H9 (cell line): Measurements from ENCODE around the gene WDR72. TPM values are rescaled to one million over a fixed set of nuclear protein-coding genes. Genes with fewer than 3 reads are reported as not detected.

ENCODE experiments used
- DNase-seq: peaks from one replicate; pipeline ENCODE4 v3.0.0-alpha.2; 2017
- H2AFZ ChIP-seq: one replicate; pipeline ENCODE4 v1.6.1; 2013; ENCODE audit warnings: mild to moderate bottlenecking, low read length, control low read depth, moderate library complexity
- H2AK5ac ChIP-seq: 2 replicates; pipeline ENCODE4 v1.6.1; 2013; ENCODE audit warnings: low read length, control low read depth, mixed read lengths; ENCODE audit not compliant: insufficient read length
- H2BK120ac ChIP-seq: one replicate; pipeline ENCODE4 v1.6.1; 2013; ENCODE audit warnings: low read depth, mild to moderate bottlenecking, low read length, control low read depth, inconsistent platforms; ENCODE audit not compliant: poor library complexity, severe bottlenecking
- H2BK12ac ChIP-seq: 2 replicates; pipeline ENCODE4 v1.6.1; 2013; ENCODE audit warnings: low read length, control low read depth, mixed read lengths, low read depth; ENCODE audit not compliant: insufficient read length
- H2BK15ac ChIP-seq: 2 replicates; pipeline ENCODE4 v1.6.1; 2013; ENCODE audit warnings: low read depth, low read length, control low read depth
- H2BK20ac ChIP-seq: one replicate; pipeline ENCODE4 v1.6.1; 2013; ENCODE audit warnings: low read depth, mild to moderate bottlenecking, low read length, control low read depth, inconsistent platforms; ENCODE audit not compliant: poor library complexity, severe bottlenecking
- H2BK5ac ChIP-seq: 2 replicates; pipeline ENCODE4 v1.6.1; 2013; ENCODE audit warnings: low read length, control low read depth, mixed read lengths; ENCODE audit not compliant: insufficient read length
- H3K14ac ChIP-seq: 2 replicates; pipeline ENCODE4 v1.6.1; 2013; ENCODE audit warnings: low read length, control low read depth; ENCODE audit not compliant: insufficient read depth
- H3K18ac ChIP-seq: 2 replicates; pipeline ENCODE4 v1.6.1; 2013; ENCODE audit warnings: low read depth, mild to moderate bottlenecking, mixed read lengths, low read length, control low read depth; ENCODE audit not compliant: insufficient read length
- H3K23ac ChIP-seq: 2 replicates; pipeline ENCODE4 v1.6.1; 2013; ENCODE audit warnings: low read length, control low read depth, mixed read lengths, low read depth; ENCODE audit not compliant: insufficient read length
- H3K23me2 ChIP-seq: 2 replicates; pipeline ENCODE4 v1.6.1; 2013; ENCODE audit warnings: low read depth, mild to moderate bottlenecking, mixed read lengths, low read length, control low read depth; ENCODE audit not compliant: insufficient read length, poor library complexity, severe bottlenecking
- H3K27ac ChIP-seq: 2 replicates; pipeline ENCODE4 v1.5.1; 2013; ENCODE audit warnings: low read length, control low read depth, mixed read lengths, low read depth; ENCODE audit not compliant: insufficient read length
- H3K27me3 ChIP-seq: 2 replicates; pipeline ENCODE4 v1.6.1; 2013; ENCODE audit warnings: low read length, control low read depth, inconsistent platforms; ENCODE audit not compliant: insufficient read depth
- H3K4ac ChIP-seq: 2 replicates; pipeline ENCODE4 v1.6.1; 2013; ENCODE audit warnings: low read depth, mild to moderate bottlenecking, control low read depth, inconsistent platforms, low read length, moderate library complexity
- H3K4me1 ChIP-seq: 2 replicates; pipeline ENCODE4 v1.6.1; 2013; ENCODE audit warnings: low read length, control low read depth, inconsistent platforms; ENCODE audit not compliant: insufficient read depth
- H3K4me2 ChIP-seq: 2 replicates; pipeline ENCODE4 v1.6.1; 2013; ENCODE audit warnings: low read length, control low read depth, mixed read lengths; ENCODE audit not compliant: insufficient read length, insufficient read depth
- H3K56ac ChIP-seq: 2 replicates; pipeline ENCODE4 v1.6.1; 2013; ENCODE audit warnings: low read depth, mild to moderate bottlenecking, mixed read lengths, low read length, control low read depth; ENCODE audit not compliant: insufficient read length
- H3K79me1 ChIP-seq: 2 replicates; pipeline ENCODE4 v1.6.1; 2013; ENCODE audit warnings: low read depth, mild to moderate bottlenecking, moderate library complexity, low read length, control low read depth, inconsistent platforms; ENCODE audit not compliant: insufficient read depth, poor library complexity, severe bottlenecking
- H3K79me2 ChIP-seq: 2 replicates; pipeline ENCODE4 v1.6.1; 2013; ENCODE audit warnings: low read length, control low read depth, inconsistent platforms; ENCODE audit not compliant: insufficient read depth
- H3K9ac ChIP-seq: 2 replicates; pipeline ENCODE4 v1.6.1; 2013; ENCODE audit warnings: low read length, control low read depth, mixed read lengths; ENCODE audit not compliant: insufficient read length; ENCODE audit errors: extremely low read depth
- H3K9me3 ChIP-seq: one replicate; pipeline ENCODE4 v1.6.1; 2013; ENCODE audit warnings: low read depth, low read length, inconsistent platforms; ENCODE audit not compliant: control insufficient read depth
- H3T11ph ChIP-seq: one replicate; pipeline ENCODE4 v1.6.1; 2013; ENCODE audit warnings: mild to moderate bottlenecking, low read length, control low read depth, inconsistent platforms
- H4K20me1 ChIP-seq: one replicate; pipeline ENCODE4 v1.6.1; 2013; ENCODE audit not compliant: control insufficient read depth, insufficient read length, insufficient read depth
- H4K5ac ChIP-seq: 2 replicates; pipeline ENCODE4 v1.6.1; 2013; ENCODE audit warnings: low read depth, mild to moderate bottlenecking, mixed read lengths, low read length, control low read depth; ENCODE audit not compliant: insufficient read length
- H4K8ac ChIP-seq: replicated peaks from 2 replicates; pipeline ENCODE4 v1.6.1; 2013; ENCODE audit warnings: low read length, control low read depth, mixed read lengths, low read depth; ENCODE audit not compliant: insufficient read length
- H4K91ac ChIP-seq: 2 replicates; pipeline ENCODE4 v1.6.1; 2013; ENCODE audit warnings: low read depth, mild to moderate bottlenecking, moderate library complexity, mixed read lengths, low read length, control low read depth; ENCODE audit not compliant: insufficient read length
- H3K27ac Mint-ChIP-seq, 3 experiments: 2 replicates in 2 of 3; 3 replicates in 1 of 3; pipeline ENCODE4 v1.8.0; 2020 to 2021; ENCODE audit warnings: mixed read lengths in 3 of 3, mild to moderate bottlenecking in 1 of 3, moderate library complexity in 1 of 3
- H3K27me3 Mint-ChIP-seq: 2 replicates; pipeline ENCODE4 v1.8.0; 2021; ENCODE audit warnings: low read depth, mild to moderate bottlenecking, moderate library complexity, mixed read lengths
- H3K36me3 Mint-ChIP-seq, 3 experiments: 2 replicates in 2 of 3; 3 replicates in 1 of 3; pipeline ENCODE4 v1.8.0; 2020 to 2021; ENCODE audit warnings: low read depth in 3 of 3, mixed read lengths in 3 of 3; ENCODE audit not compliant: insufficient read depth in 1 of 3
- H3K4me1 Mint-ChIP-seq, 2 experiments: 2 replicates each; pipeline ENCODE4 v1.8.0; 2020; ENCODE audit warnings: mixed read lengths in 2 of 2
- H3K4me3 Mint-ChIP-seq, 2 experiments: 2 replicates in 1 of 2; 3 replicates in 1 of 2; pipeline ENCODE4 v1.8.0; 2020 to 2021; ENCODE audit warnings: mild to moderate bottlenecking in 2 of 2, mixed read lengths in 2 of 2, moderate library complexity in 1 of 2
- H3K9me3 Mint-ChIP-seq, 2 experiments: 2 replicates in 1 of 2; 3 replicates in 1 of 2; pipeline ENCODE4 v1.8.0; 2020; ENCODE audit warnings: mild to moderate bottlenecking in 2 of 2, mixed read lengths in 2 of 2, moderate library complexity in 1 of 2
- CTCF ChIP-seq: fragments of 200-600 bp; sonication (generic); conservative IDR thresholded peaks from 3 replicates; pipeline ENCODE4 v1.8.0; 2021; ENCODE audit warnings: antibody characterized with exemption, mild to moderate bottlenecking
- WGBS: extraction: QIAGEN DNeasy Blood & Tissue Kit; methylation state at CpG from one replicate; pipeline ENCODE4 v1.1.7; 2013; ENCODE audit warnings: missing lambda C conversion rate, low lambda C conversion rate, mixed read lengths; ENCODE audit not compliant: insufficient read length; ENCODE audit errors: extremely low coverage; 5-methylcytosine and 5-hydroxymethylcytosine counted together
- total RNA-seq: library from RNA; stranded (reverse); gene quantifications from 2 replicates; pipeline ENCODE4 v1.2.1, GENCODE V29; 2021

The WDR72 gene
- total RNA-seq, 1 experiment from 2014 or later = 2.9 TPM

GRCh38 chr15:53590380-53590779 lies 169.1 kb downstream of the WDR72 start:
- H2BK20ac ChIP-seq = no peak overlapping the region
- no peak overlapping the region for H2BK12ac ChIP-seq
- H4K5ac ChIP-seq = no peak overlapping the region
- H3K9ac ChIP-seq = no peak overlapping the region
- no peaks in the 10 kb centered on the region for H3K79me2 ChIP-seq
- H2BK15ac ChIP-seq = no peak overlapping the region
- no peak overlapping the region for H2AK5ac ChIP-seq
- WGBS = no CpG with 5 or more reads among the region's 2 CpGs
- no peak overlapping the region for H4K91ac ChIP-seq
- no peaks in the 10 kb centered on the region for H3K9me3 ChIP-seq
- H3K56ac ChIP-seq = no peak overlapping the region
- no peak for DNase-seq
- H3K79me1 ChIP-seq = no peaks in the 10 kb centered on the region
- no peak overlapping the region for H2BK120ac ChIP-seq
- no peaks in the 10 kb centered on the region for H4K20me1 ChIP-seq
- H3K36me3 Mint-ChIP-seq = no peaks in the 10 kb centered on the region
- no peaks in the 10 kb centered on the region; the same call in 1 of the 2 replicates for H3K4me1 ChIP-seq
- no peak overlapping the region for H3K18ac ChIP-seq
- no peaks in the 10 kb centered on the region for H3K27me3 Mint-ChIP-seq
- no peaks in the 10 kb centered on the region for H3K23me2 ChIP-seq
- no peak overlapping the region for H3K27ac Mint-ChIP-seq
- H3K9me3 Mint-ChIP-seq = no peaks in the 10 kb centered on the region
- H3K4ac ChIP-seq = no peak overlapping the region
- TF ChIP-seq CTCF = no peak
- H3K27me3 ChIP-seq = no peaks in the 10 kb centered on the region
- no peak overlapping the region for H3K14ac ChIP-seq
- no peak overlapping the region for H3K4me3 Mint-ChIP-seq
- H3K4me1 Mint-ChIP-seq = peaks cover 13 to 18% of the 10 kb centered on the region in 2 experiments
- H3K23ac ChIP-seq = no peak overlapping the region
- H2BK5ac ChIP-seq = no peak overlapping the region
- H4K8ac ChIP-seq = no peak overlapping the region
- H3K4me2 ChIP-seq = no peak overlapping the region
- H2AFZ ChIP-seq = no peak overlapping the region
- no peak overlapping the region for H3K27ac ChIP-seq
- H3T11ph ChIP-seq = no peak overlapping the region
